HepG2 (cell line): ENCODE results near the gene FHIT. TPM values are rescaled to one million over a fixed set of nuclear protein-coding genes. Genes with fewer than 3 reads are reported as not detected.

Experiments
- ATAC-seq: fragments of 200-7000 bp; cut with Tn5 transposase; 3 replicates; pipeline ENCODE4 v1.9.1; 2020; ENCODE audit warnings: mild to moderate bottlenecking, moderate library complexity
- BruUV-seq: library from RNA; stranded (reverse); fragments of 400-500 nt; replicated peaks from 2 replicates; lab custom pipeline; 2021; lab: Mats Ljungman, UMichigan
- CTCF ChIA-PET: fragments of 300-600 bp; formaldehyde crosslinking; extraction: SDS; loops from one replicate; lab custom pipeline; 2021; ENCODE audit warnings: low total read pairs, inconsistent platforms, low intra/inter-chr PET ratio; lab: Yijun Ruan, JAX
- POLR2A ChIA-PET: fragments of 350-600 bp; sonication (Branson Sonifier 250); formaldehyde crosslinking; loops from one replicate; lab custom pipeline; 2020; ENCODE audit warnings: antibody characterized with exemption, inconsistent platforms; lab: Yijun Ruan, JAX
- DNase-seq: peaks from one replicate; pipeline ENCODE4 v3.0.0-alpha.2; 2015; ENCODE audit warnings: low spot score
- FAIRE-seq: peaks from 3 replicates; lab custom pipeline; 2011; peaks lifted over from hg19 to GRCh38; lab: Jason Lieb, UNC
- H2AFZ ChIP-seq: one replicate; pipeline ENCODE4 v1.6.1; 2011; ENCODE audit warnings: low read length, inconsistent platforms
- H3K27ac ChIP-seq: fragments of 300-600 bp; 3 replicates; pipeline ENCODE4 v1.8.0; 2011; ENCODE audit warnings: mixed run types, mild to moderate bottlenecking, mixed read lengths, low read length, inconsistent platforms; ENCODE audit not compliant: insufficient read depth; ENCODE audit errors: extremely low read length
- H3K27me3 ChIP-seq, 2 experiments: fragments of 200-600 bp in 1 of 2; 2 replicates in 1 of 2; 3 replicates in 1 of 2; pipeline versions ENCODE4 v1.6.0 to v1.8.0; 2011; ENCODE audit warnings: low read length in 2 of 2, mild to moderate bottlenecking in 2 of 2, moderate library complexity in 2 of 2, inconsistent platforms in 1 of 2; ENCODE audit not compliant: insufficient read depth in 2 of 2, control insufficient read depth in 1 of 2
- H3K36me3 ChIP-seq, 2 experiments: fragments of 200-600 bp in 1 of 2; replicated peaks in 1 of 2; 2 replicates in 1 of 2; 3 replicates in 1 of 2; pipeline versions ENCODE4 v1.5.1 to v1.8.0; 2011; ENCODE audit warnings: low read length in 2 of 2, inconsistent platforms in 1 of 2; ENCODE audit not compliant: insufficient read depth in 2 of 2, control insufficient read depth in 1 of 2
- H3K4me1 ChIP-seq: 2 replicates; pipeline ENCODE4 v1.5.1; 2012; ENCODE audit warnings: low read length, inconsistent platforms; ENCODE audit not compliant: insufficient read depth
- H3K4me2 ChIP-seq: 2 replicates; pipeline ENCODE4 v1.6.0; 2011; ENCODE audit warnings: low read depth, low read length, inconsistent platforms
- H3K4me3 ChIP-seq, 3 experiments: fragments of 200-600 bp in 1 of 3; sonication (generic), shearing (Covaris generic) in 1 of 3; replicated peaks in 1 of 3; 2 replicates each; pipeline ENCODE4 v1.5.1; 2011 to 2016; ENCODE audit warnings: low read length in 3 of 3, inconsistent platforms in 2 of 3, low read depth in 2 of 3, mild to moderate bottlenecking in 2 of 3, control low read depth in 1 of 3, mixed read lengths in 1 of 3; ENCODE audit not compliant: insufficient read depth in 1 of 3
- H3K79me2 ChIP-seq: one replicate; pipeline ENCODE4 v1.6.1; 2011; ENCODE audit warnings: low read length, inconsistent platforms; ENCODE audit not compliant: insufficient read depth
- H3K9ac ChIP-seq: 2 replicates; pipeline ENCODE4 v1.6.0; 2011; ENCODE audit warnings: mild to moderate bottlenecking, low read depth, low read length, inconsistent platforms; ENCODE audit not compliant: insufficient read depth
- H3K9me3 ChIP-seq: 2 replicates; pipeline ENCODE4 v1.5.1; 2012; ENCODE audit warnings: mild to moderate bottlenecking, low read length
- H4K20me1 ChIP-seq: 2 replicates; pipeline ENCODE4 v1.6.0; 2011; ENCODE audit warnings: inconsistent platforms, mild to moderate bottlenecking, low read length, moderate library complexity; ENCODE audit not compliant: insufficient read depth
- AKNA ChIP-seq: sonication (generic); formaldehyde crosslinking; IDR thresholded peaks from 2 replicates; pipeline ENCODE4 v1.4.0; 2020; ENCODE audit warnings: missing genetic modification reagents, borderline replicate concordance
- HES4 ChIP-seq: sonication (generic); formaldehyde crosslinking; IDR thresholded peaks from 2 replicates; pipeline ENCODE4 v1.9.0; 2021; ENCODE audit warnings: mild to moderate bottlenecking, missing genetic modification reagents, borderline replicate concordance
- MNT ChIP-seq: fragments of 450-650 bp; IDR thresholded peaks from 2 replicates; pipeline ENCODE4 v1.6.1; 2016
- YEATS2 ChIP-seq: sonication (generic); formaldehyde crosslinking; IDR thresholded peaks from 2 replicates; pipeline ENCODE4 v1.4.0; 2020; ENCODE audit warnings: missing genetic modification reagents, borderline replicate concordance
- ZNF335 ChIP-seq: sonication (generic); formaldehyde crosslinking; IDR thresholded peaks from 2 replicates; pipeline ENCODE4 v1.4.0; 2020; ENCODE audit warnings: missing genetic modification reagents
- ZNF672 ChIP-seq: sonication (generic); formaldehyde crosslinking; IDR thresholded peaks from 2 replicates; pipeline ENCODE4 v1.8.1; 2022; ENCODE audit warnings: missing genetic modification reagents
- ZNF777 ChIP-seq: sonication (generic); formaldehyde crosslinking; IDR thresholded peaks from 2 replicates; pipeline ENCODE4 v1.4.0; 2020; ENCODE audit warnings: missing genetic modification reagents
- ZSCAN25 ChIP-seq: sonication (generic); formaldehyde crosslinking; IDR thresholded peaks from 2 replicates; pipeline ENCODE4 v1.8.0; 2022; ENCODE audit warnings: mild to moderate bottlenecking, missing genetic modification reagents
- WGBS: methylation state at CpG from one replicate; pipeline ENCODE4 v1.1.6; 2017; ENCODE audit warnings: low lambda C conversion rate; 5-methylcytosine and 5-hydroxymethylcytosine counted together
- in situ Hi-C: cut with HindIII; loops from 2 replicates; pipeline ENCODE4 v1.10.0; 2017; ENCODE audit warnings: low pct_unique_long_range_greater_than_20kb; ENCODE audit not compliant: extremely low pct_ligation_motif_present
- intact Hi-C: fragments of 100-400 bp; cut with micrococcal nuclease; formaldehyde crosslinking; loops from one replicate; pipeline ENCODE4 v1.10.0; 2022; ENCODE audit not compliant: unreplicated experiment
- polyA plus RNA-seq, 8 experiments: library from polyadenylated mRNA; depleted of rRNA in 3 of 8; stranded (reverse) in 7 of 8; unstranded in 1 of 8; fragments of >200 nt; fragmentation: Illumina TruSeq in 4 of 8; extraction: Trizol in 4 of 8; gene quantifications; 2 replicates each; pipeline versions ENCODE4 v1.2.1 to v1.2.3, GENCODE V29; 2011 to 2016; ENCODE audit warnings: low read depth in 4 of 8, missing spikeins in 1 of 8, mixed read lengths in 1 of 8; ENCODE audit not compliant: insufficient read depth in 1 of 8
- total RNA-seq, 5 experiments: library from RNA; depleted of rRNA; stranded (reverse); fragments of >200 nt; fragmentation: Illumina TruSeq; extraction: Trizol; gene quantifications; 2 replicates each; pipeline ENCODE4 v1.2.3, GENCODE V29; 2016; ENCODE audit warnings: low read depth in 1 of 5
- TF ChIP-seq, protein P1 (sequence below): sonication (generic); formaldehyde crosslinking; IDR thresholded peaks from 2 replicates; pipeline ENCODE4 v1.4.0; 2020; ENCODE audit warnings: mild to moderate bottlenecking, missing genetic modification reagents, borderline replicate concordance
- TF ChIP-seq, protein P2 (sequence below): sonication (generic); formaldehyde crosslinking; IDR thresholded peaks from 2 replicates; pipeline ENCODE4 v1.5.0; 2020; ENCODE audit warnings: missing genetic modification reagents

FHIT gene
- total and polyA plus RNA-seq, 2 of the 13 experiments (the other 11 are each of a cell fraction or from before 2014, with no cell fraction given): 4.0 to 4.6 TPM

- intact Hi-C loops: no loop called here
- DNase-seq: no peak
- ChIA-PET POLR2A (no interaction called here), CTCF (no interaction called here)
- TF ChIP-seq MNT: no peak
- H3K27me3 ChIP-seq: no peaks in the 10 kb centered on the region
- in situ Hi-C loops: no loop called here
- no TSS peak for BruUV-seq
- no peak overlapping the region for H2AFZ ChIP-seq
- H3K9ac ChIP-seq: no peak overlapping the region
- no peak overlapping the region for H3K4me3 ChIP-seq
- H3K27ac ChIP-seq: no peak overlapping the region
- H3K4me1 ChIP-seq: no peaks in the 10 kb centered on the region
- no peak for ATAC-seq
- no peaks in the 10 kb centered on the region; the same call in 1 of the 2 replicates for H3K9me3 ChIP-seq
- 46% methylated on average over 3 of the region's 3 CpGs for WGBS
- no peaks in the 10 kb centered on the region for H4K20me1 ChIP-seq
- H3K36me3 ChIP-seq: no peaks in the 10 kb centered on the region
- H3K79me2 ChIP-seq: no peaks in the 10 kb centered on the region
- H3K4me2 ChIP-seq: no peak overlapping the region
- no peak for FAIRE-seq
These were observed 599.5 kb downstream of the FHIT start for GRCh38 chr3:60651799-60652198.

DNA sequence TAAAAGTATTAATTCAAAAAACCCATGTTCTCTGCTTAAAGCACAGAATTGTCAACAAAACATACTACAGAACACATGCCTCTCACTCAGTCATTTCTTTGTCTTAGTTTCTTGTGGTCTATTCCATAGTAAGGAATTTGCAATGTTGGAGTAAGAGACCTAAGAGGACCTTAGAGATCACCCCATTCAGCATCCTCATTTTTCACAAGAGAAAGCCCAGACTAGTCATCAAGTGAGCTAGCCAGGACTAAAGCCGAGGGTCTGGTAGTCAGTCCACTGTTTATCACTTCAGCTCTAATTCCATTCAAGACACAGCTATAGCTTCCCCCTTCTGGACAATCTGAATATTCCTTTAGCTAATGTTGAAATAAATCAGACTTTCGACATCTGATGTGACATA lies 601.1 kb downstream of the FHIT start:
- Histone ChIP-seq H3K9ac (no peak overlapping the region), H3K27me3 (no peaks in the 10 kb centered on the region), H3K79me2 (no peaks in the 10 kb centered on the region), H4K20me1 (no peaks in the 10 kb centered on the region), H2AFZ (no peak overlapping the region), H3K27ac (no peak overlapping the region), H3K9me3 (no peaks in the 10 kb centered on the region; the same call in 1 of the 2 replicates), H3K36me3 (no peaks in the 10 kb centered on the region), H3K4me2 (no peak overlapping the region), H3K4me3 (no peak overlapping the region), H3K4me1 (no peaks in the 10 kb centered on the region)
- intact Hi-C loops: no loop called here
- ATAC-seq (no peak), DNase-seq (no peak), FAIRE-seq (no peak)
- WGBS: 44% methylated on average over 2 of the region's 2 CpGs
- BruUV-seq: no TSS peak
- ChIA-PET CTCF (no interaction called here), POLR2A (no interaction called here)
- in situ Hi-C loops: no loop called here
- TF ChIP-seq YEATS2 (CRISPR knock-in tag) (no peak), AKNA (CRISPR knock-in tag) (no peak), ZNF335 (no peak), ZNF672 (CRISPR knock-in tag) (no peak), HES4 (no peak), ZSCAN25 (CRISPR knock-in tag) (no peak), ZNF777 (CRISPR knock-in tag) (no peak)
- TF ChIP-seq, protein P1, sequence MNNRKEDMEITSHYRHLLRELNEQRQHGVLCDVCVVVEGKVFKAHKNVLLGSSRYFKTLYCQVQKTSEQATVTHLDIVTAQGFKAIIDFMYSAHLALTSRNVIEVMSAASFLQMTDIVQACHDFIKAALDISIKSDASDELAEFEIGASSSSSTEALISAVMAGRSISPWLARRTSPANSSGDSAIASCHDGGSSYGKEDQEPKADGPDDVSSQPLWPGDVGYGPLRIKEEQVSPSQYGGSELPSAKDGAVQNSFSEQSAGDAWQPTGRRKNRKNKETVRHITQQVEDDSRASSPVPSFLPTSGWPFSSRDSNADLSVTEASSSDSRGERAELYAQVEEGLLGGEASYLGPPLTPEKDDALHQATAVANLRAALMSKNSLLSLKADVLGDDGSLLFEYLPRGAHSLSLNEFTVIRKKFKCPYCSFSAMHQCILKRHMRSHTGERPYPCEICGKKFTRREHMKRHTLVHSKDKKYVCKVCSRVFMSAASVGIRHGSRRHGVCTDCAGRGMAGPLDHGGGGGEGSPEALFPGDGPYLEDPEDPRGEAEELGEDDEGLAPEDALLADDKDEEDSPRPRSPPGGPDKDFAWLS (CRISPR knock-in tag): no peak
- TF ChIP-seq, protein P2, sequence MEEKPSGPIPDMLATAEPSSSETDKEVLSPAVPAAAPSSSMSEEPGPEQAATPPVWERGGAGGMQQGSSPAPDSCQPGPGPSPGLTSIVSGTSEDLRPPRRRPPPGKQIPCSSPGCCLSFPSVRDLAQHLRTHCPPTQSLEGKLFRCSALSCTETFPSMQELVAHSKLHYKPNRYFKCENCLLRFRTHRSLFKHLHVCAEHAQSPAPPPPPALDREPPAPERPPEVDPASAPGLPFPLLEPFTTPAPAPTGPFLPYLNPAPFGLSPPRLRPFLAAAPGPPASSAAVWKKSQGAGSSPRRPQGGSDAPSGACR: no peak
